GM19467 (cell line): Measurements from ENCODE around the gene HDLBP.

Source experiments
- ATAC-seq: cut with Tn5 transposase; IDR thresholded peaks from one replicate; pipeline ENCODE4 v1.9.1; 2021; ENCODE audit warnings: mild to moderate bottlenecking, moderate library complexity; ENCODE audit not compliant: unreplicated experiment

Gene HDLBP

DNA sequence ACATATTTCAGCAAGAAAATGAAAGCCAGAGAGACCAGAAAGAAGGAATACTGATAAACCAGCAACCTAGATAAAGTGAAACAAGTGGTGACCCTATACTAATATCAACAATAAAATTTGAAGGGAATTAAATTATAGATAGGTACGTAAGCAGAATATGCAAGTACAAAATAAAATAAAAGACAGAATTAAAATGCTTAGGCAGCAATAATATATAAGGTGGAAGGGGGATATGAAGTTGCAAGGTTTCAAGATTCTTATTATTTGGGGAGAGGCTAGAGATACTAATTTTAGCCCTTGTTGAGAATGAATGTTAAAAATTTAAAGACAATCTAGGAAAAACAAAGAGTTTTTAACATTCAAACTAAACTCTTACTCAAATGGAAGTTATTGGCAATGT, 39.6 kb downstream of the HDLBP start:
- ATAC-seq = no peak

DNA sequence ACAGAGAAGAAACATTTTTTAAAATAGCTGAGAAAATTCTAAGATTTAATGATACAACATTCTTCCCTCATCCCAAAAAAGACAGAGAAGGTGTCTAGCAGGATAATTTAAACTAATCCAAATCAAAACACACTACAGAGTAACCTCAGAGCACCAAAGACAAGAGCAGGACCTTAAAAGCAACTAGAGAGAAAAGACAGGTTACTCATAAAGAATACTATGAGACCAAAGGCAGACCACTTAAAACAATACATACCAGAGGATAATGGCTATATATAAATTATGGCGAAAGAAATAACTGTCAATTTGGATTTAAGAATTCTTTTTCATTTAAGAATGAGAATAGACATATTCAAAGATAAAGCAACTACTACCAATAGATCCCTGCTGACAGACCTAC, 40.0 kb downstream of the HDLBP start:
- no peak for ATAC-seq

DNA sequence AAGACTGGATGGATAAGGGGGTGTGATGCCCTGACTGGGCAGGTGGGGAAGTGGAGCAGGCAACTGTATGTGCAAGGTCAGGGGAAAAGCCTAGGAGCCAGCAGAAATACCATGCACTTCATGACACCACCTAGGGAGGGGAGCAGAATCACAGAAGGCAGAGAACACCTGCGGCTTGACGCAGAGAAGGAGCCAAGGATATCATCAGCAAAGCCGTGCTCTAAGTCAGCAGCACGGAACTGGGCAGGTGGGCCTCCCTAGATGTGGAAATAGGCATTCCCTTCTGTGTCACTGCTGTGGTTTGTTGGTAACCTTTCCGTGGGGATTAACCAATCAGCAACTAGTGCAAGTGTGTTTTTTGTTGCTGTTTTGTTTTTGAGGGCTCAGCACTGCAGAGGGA, 41.3 kb downstream of the HDLBP start:
- no peak for ATAC-seq

DNA sequence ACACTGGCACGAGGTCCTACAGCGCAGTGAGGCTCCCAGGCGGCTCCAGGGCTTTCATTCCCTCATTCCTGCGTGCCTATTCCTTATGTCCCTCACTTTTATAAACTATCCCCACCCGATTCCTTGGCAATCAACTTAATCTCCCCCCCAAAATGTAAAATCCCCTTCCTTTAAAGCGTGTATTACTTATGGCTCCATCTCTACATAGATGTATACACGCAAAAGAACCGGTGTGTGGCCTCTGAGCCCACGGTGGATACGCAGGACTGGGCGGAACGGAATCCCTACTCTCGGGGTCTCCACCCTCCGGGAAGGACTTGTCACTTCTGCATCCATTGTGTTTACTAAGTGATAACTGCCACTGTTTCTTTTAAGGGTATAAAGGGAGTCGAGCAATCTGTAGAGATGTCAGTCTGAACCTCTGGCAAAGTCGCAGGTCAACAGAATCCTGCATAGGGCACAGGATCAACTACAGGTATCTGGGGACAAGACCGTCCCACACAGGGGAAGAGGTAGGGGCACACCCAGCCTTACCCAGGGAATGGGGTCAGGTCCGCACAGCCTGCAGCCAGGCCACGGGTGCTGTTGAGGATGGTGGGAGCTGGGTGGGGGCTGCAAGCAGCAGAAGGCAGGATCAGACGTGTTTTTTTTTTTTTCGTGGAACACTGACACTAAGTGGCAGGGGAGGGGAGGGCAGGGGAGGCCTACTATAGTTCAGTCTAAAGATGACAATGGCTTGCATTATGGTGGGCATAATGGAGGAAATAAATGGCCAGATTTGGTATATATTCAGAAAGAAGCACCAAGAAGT, 42.1 kb downstream of the HDLBP start:
- ATAC-seq = no peak

DNA sequence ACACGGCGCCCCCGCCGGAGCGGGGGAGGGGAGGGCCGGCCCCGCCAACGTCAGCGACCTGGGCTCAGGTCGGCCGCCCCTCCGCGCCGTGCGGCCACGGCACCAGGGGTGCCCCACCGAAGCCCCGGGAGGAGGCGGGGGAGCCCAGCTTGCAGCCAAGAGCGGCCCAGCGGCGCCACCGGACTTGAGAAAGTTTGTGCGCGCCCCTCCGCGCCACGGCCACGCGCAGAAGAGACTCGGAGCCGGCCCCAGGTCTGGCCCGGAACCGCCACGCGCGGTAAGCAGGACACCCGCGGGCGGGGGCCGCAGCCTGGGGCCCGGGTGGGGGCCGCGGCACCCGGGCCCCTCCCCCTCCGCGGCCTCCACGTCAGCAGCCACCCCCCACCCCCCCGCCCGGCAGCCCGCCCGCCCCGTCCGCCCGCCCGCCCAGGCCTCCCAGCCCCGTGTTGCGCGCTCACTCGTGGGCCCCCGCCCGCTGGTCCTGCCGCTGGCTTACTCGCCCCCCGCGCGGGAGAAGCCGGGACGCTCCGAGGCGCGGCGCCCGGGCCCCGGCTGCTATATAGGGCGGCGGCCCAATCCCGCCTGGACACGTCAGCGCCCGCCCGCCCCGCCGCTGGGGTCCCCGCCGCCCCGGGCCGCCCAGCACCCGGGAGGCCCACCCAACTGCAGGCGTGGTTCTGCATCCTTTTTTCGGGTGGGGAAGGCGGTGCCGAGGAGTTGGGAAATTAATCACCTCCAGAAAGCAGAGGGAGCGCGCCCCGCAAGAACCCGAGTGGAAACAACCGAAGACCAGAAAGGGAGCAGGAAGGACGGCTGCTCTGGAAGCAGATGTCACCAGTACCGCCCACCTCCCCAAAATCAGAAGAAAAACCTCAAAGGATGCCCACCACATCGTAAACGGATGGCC, 42.9 kb downstream of the HDLBP start:
- ATAC-seq = peak; percentile 42

DNA sequence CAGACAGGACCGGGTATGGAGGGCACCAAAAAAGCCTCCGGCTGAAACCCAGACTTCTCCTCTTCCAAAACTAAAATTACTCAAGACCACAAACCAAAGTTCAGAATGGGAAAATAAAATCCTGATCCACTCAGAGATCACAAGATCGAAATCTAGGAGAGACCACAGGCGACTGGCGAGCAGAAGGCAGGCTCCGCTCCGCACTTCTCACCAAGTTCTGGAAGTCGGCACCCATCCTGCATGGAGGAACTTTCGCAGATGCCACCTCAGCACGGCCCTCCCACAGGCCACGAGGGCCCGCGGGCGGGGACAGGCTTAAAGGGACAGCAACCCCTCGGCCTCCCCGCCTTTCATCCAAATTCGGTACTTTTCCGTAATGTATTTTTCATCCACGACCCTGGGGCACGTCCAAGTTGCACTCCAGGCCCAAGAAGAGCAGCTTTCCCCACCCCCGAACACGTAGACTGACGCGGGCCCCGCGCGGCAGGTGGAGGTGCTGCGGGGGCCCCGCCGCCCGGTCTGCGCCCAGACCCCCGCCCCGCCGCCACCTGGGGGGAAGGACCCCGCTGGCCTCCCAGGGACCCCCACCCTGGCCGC, 43.7 kb downstream of the HDLBP start:
- peak; percentile 57 for ATAC-seq

DNA sequence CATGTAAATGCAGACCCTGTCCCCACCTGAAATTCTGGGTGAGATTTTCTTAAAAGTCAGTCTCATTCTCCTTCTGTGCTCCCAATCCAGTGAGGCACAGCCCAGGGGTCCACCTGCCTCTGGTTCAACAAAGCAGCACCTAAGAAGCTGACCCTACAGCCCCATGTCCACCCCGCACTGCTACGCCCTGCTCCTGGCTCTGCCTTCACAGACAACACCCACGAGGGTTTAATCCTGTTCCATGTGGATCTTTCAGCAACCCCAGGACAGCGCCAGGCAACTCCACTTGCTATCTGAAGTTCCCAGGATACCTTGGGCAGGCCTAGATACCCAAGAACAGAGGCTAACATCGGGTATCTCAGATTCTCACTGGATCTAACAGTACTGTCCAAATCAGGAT, 44.9 kb downstream of the HDLBP start:
- ATAC-seq = no peak

DNA sequence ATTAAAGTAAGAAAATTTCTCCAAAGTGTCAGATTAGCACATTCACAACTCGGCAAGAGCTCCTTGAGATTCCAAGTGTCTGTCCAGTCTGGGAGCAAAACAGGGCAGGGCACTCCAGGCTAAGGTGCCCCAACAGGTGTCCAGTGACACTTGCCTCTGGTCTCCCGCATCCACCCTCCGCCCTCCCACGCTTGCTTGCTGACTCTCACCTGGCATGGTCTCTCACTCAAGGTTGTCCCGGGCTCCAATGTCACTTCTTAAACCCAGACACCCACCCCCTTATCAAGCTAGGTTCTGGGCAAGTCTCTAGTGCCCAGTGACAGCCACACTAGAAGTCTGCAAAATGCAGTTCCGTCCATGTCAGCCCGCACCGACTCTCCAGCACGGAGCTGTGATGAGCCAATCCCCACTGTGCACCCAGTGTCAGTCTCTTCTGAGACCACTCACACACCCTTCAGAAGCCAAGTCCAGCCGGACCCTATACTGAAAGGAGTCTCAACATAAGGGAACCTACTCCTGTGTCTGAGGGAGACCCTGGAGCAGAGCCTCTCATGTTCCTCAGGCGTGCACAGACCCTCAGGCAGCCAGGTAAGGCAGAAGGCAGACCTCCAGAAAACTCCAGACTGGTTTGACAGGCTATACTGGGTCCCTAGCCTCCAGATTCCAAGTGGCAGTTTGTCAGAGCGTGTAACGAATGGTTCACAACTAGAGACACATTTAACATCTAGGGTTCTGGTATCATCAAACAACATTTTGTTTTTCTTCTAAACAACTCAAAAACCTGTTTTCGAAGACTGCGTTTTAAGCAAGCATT, 45.6 kb downstream of the HDLBP start:
- ATAC-seq = no peak

DNA sequence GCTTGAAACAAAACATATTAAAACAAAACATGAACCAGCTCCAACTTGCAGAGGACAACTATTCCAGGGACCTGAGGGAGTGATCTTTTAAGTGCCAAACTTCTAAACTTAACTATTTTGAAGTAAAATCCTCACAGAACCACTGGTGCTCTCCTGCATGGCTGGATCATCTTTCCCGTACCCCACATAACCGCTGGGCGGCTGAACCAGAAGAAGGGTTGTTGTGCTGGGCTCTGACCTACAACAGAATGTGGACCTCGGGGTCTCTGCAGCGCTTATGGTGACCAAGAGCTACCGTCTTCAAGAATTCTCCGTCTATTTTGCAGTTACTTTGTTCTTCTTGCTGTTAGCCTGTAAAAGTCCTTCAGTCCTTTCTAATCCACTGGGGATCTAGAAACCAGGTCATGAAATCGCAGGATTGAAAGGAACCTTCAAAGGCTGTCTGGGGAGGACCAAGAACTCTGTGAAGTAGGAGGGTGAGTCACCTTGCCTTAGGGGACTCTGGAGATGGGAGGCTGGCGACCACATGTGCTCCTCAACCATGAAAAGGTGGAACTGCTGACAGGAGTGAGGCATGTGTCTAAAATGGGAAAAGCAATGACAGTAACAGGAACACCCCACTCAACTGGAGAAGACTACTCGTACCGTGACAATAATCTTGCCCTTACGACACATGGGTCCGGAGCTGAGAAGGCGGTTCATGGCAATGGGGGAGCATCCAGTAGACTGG, 46.6 kb downstream of the HDLBP start:
- no peak for ATAC-seq

DNA sequence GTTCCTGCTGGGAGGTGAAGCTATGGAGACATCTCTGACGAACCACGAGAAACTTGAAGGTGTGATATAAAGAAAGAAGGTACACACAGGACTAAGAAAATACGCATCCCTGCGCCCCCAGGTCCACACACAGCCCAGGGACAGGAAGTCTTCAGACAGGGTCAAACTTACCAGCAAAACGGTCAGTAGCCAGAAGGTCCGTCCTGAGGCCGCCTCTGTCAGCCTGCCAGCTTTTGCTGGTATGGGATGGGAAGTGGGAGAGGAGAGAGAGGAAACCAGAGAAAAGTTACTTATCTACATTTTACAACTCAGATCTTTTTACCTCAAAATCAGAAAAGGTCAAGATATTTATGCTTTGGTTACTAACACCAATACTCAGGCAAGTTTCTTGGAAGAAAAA, 47.2 kb downstream of the HDLBP start:
- ATAC-seq = no peak

DNA sequence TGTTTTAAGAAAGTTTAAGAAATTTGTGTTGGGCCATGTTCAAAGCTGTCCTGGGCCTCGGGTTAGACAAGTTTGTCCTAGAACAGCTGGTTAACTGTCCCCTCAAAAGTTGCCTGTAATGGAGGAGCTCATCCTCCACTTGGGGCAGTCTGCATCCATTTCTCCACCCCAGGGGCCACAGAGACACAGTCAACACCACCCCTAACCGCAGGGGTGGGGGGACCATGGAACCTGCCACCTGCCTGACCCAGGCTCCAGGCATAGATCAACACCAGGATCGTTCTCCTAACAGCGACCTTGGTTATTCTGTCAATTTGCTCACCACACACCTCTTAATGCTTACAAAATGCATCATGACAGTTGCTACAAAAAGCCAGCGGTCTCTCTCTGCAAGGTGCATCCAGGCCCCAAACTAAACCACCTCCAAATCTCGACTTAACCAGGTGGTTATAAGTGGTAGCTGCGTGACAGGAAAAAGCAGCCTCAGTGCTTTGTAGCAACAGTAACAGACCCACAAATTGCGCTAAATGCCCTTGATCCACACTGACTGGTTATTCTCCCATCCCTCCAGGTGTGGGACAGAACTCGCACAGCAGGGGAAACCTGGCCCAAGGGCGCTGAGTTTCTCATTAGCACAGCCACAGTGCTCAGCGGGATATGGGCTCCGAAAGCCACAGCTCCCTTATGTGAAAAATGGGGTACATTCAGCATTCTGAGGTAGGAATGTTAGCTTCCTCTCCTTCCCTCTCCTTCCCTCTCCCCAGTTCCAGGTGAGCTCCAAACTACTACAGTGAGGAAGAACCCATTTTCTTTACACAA, 48.0 kb downstream of the HDLBP start:
- ATAC-seq = no peak

DNA sequence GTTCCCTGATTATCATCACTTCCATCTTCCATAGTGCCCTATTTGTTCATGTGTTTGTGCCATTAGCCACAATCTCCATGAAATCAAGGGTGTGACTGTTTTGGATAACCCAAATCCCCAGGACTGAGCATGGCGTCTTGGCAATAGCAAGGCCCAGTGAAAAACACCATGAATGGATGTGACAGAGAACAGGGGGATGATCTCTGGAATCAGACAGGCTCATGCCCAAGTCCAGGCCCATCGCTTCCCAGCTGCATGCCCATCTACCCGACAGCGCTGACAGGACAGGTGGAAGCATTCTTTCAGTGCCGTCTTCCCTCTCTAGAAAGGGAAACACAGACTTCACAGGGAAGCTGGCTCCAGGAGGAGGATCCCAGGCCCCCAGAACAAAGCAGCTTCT, 50.0 kb downstream of the HDLBP start:
- no peak for ATAC-seq

DNA sequence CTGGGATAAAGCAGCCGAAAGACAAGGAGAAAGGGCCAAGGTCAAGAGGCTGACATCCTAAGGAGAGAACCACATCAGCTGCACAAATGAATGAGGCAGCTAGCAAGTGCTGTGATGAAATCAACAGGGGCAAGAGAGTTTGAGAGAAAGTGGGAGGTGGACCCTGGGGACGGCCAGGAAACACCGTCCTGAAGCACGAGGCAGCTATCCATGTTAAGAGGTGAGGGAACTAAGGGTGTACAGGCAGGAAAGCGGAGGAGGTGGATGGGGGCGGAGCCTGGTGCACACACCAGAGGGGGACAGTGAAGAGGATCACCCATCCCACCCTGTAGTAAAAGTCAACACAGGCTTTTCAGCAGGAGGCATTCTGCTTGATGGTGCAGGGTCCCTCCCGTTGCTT, 52.4 kb downstream of the HDLBP start:
- ATAC-seq = no peak

DNA sequence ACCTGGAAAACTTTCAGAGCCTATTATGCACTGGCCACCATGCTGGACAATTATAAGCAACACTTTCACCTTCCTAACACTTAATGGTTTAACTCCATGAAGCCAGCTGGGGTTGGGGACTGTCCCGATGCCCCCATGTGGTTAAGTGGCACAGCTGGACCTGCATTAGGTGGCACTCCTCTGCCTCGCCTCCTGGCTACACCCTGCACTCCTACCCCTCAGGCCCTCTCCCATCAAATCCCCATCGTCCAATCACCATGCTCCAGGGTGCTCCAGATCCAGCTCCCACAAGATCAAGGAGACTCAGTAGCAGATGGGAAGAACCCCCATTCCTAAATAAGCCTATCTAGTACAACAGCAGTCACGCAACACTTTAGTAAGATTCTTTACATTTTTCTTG, 53.8 kb downstream of the HDLBP start:
- ATAC-seq = no peak

DNA sequence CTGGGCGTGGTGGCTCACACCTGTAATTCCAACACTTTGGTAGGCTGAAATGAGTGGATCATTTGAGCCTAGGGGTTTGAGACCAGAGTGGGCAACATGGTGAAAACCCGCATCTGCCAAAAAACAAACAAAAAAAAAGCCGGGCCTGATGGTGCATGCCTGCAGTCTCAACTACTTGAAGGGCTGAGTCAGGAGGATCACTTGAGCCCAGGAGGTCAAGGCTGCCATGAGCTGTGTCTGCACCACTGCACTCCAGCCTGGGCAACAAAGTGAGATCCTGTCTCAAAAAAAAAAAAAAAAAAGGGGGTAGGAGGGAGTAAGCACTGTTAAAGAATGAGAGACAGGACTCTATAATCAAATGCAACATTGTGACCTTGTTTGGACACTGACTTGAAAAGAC, 54.6 kb downstream of the HDLBP start:
- ATAC-seq = no peak

DNA sequence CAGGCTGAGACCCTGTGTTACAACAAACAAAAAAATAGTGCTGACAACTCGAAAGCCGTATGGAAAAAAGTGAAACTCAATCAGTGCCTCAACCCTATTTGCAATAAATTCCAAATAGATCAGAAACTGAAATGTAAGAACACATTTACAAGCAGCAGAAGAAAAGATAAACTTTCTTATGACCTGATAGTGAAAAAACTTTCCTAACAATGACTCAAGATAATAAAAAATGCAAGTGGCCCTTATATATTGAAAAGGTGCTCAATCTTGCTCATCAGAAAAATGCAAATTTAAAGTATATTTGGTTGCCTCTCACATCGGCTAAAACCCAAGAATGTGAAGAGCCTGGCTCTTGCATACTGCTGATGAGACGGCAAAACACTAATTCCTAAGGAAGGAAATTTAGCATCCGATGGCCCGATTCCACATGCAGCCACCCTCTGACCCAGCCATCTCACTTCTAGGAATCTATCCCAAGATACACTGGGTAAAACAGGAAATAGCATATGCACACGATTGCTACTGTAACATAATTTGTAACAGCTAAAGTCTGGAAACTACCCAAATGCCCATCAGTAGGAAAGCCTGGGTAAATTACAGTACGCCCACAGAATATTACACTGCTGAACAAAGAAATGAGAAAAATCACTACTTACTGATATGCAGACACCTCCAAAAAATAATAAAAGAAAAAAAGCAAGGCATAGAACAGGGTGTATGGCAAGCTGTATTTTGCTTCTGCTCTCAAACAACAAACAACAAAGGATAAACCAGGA, 56.8 kb downstream of the HDLBP start:
- ATAC-seq = no peak

DNA sequence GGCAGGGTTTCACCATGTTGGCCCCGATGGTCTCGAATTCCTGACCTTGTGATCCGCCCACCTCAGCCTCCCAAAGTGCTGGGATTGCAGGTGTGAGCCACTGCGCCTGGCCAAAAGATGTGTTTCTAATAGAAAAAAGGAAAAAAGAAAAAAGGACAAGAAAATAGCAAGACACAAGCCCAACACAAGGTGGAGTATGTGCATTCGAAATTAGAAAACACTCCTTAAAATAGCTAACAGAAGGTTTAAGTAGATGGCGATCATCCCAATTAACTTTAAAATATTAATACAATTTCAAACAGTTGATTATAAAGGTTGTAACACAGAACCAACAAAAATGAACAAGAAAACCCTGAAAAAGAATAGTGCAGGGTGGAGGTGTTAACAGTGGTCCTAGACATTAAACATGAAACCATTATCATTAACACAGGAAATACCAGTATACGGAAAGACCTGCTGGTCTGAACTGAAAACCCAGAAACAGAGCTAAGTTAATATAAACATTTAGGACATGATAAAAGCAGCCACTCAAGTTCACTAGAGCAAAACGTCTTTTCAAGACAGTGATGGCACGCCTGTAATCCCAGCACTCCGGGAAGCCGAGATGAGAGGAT, 57.9 kb downstream of the HDLBP start:
- no peak for ATAC-seq

DNA sequence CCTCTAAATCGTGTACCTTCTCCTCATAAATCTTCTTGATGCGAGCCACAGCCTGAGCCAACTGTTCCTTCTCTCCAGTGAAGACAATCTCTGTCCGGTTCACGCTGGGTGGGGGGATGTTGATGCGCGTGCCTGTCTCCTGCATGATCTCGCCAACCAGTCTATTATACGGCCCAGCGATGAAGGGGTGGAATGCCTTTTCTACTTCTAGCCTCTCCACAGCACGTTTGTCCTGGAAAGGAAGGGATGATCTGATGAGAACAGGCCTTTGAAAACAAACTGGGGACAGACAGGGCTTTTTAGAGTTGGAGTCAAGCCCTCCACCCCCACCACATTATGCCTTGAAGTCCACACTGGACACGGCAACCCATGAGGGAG, 59.3 kb downstream of the HDLBP start:
- no peak for ATAC-seq
